Ramos (cell line): ENCODE measurements around the gene WDR64.

Experiments used
- in situ Hi-C: fragments of 300-500 bp; cut with MboI; formaldehyde crosslinking; loops from one replicate; pipeline ENCODE4 v1.14.3; 2022; ENCODE audit warnings: low sequenced_read_pairs; ENCODE audit not compliant: unreplicated experiment

The WDR64 gene

DNA sequence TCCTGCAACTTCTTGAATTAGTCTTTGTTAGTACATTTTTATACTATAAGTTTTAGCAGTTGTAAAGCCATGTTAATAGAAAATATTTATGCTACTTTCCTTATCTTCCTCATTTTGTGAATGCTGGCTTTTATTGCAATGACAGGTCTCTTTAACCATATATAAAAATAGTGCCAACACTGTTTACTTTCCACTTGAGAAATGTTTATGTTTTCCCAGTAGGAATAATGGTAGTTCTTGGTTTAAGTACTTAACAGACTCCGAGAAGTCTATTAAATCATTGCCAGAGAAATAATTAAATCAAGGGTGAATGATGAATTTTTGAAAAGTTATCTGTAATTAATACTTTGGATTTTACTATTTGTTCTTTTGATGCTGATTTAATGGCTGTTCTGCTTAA, 21.6 kb upstream of the WDR64 start:
- in situ Hi-C loops, result no loop called here

- in situ Hi-C loops, result no loop called here
Measured at GRCh38 chr1:241630899-241631298, 21.2 kb upstream of the WDR64 start.

DNA sequence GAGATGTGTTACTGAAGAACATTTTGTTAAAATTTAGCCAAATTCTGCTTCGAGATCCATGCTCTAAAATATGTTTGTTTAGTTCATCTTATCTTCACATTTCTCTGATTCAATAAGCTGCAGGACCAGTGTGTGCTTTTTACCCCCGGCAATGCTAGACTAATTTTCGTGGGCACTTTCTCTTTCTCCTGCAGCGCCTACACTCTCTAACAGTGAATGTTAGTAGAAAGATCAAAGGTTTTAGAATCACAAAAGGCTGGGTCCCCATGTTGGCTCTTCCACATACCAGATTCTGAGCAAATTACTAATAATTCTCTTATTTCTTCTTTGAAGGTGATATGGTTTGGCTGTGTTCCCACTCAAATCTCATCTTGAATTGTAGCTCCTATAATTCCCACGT, 20.4 kb upstream of the WDR64 start:
- in situ Hi-C loops, result no loop called here

- in situ Hi-C loops, result no loop called here
Measured at GRCh38 chr1:241632987-241633386, 19.1 kb upstream of the WDR64 start.

- in situ Hi-C loops, result no loop called here
Measured at GRCh38 chr1:241635556-241636152, 16.4 kb upstream of the WDR64 start.

GRCh38 chr1:241636291-241636690, 15.8 kb upstream of the WDR64 start:
- in situ Hi-C loops, result no loop called here

- in situ Hi-C loops, result no loop called here
Measured at GRCh38 chr1:241637046-241637590, 15.0 kb upstream of the WDR64 start.

DNA sequence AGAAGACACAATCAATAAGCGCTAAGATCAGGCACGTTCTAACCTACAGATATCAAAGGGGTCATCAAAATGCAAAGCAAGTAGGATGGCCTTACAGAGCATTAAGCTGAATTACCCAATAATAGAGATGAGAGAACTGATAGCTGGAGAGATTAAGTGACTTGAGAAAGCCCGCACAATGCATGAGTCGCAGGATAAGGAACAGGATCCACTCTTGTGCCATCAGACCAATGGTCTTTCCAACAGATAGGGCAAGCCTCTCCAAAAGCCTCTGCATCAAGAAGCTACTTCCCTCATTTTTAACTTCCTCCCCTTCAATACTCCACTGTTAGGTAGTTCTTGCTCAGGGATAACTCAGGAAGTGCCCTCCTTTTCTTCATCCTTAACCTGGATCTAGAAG, 14.5 kb upstream of the WDR64 start:
- in situ Hi-C loops, result no loop called here

GRCh38 chr1:241638099-241638682, 13.9 kb upstream of the WDR64 start:
- in situ Hi-C loops, result no loop called here

DNA sequence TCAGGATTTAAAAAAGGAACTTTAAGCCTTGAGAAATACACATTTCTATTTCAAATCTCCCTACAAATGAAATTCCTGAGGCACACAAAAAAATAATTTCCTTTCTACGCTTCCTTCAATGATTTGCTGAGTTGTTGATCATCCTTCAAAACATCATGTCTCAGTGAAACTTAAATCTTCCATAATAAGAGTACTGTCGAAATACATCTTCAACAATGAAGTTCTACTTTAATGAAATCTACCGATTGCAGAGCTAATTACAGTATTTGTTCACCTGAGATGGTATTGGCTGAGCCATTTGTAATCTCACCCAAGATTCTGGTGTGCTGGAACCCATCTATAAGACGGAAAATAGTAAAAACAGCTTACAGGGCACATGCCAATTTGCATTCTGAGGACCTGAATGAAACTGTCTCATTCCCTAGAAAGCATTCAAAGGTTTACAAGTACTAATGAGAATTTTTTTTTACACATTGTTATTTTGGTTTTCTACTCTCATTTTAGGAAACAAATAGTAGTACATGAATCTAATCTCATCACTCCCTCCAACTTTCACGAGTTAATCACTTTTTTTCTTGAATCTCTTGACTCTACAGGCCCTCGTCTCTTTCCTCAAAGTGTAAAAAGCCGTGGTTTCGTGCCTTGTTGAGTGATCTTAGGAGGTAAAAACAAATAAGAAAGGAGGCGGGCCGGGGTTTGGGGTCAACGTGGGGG, 13.0 kb upstream of the WDR64 start:
- in situ Hi-C loops, result no loop called here

DNA sequence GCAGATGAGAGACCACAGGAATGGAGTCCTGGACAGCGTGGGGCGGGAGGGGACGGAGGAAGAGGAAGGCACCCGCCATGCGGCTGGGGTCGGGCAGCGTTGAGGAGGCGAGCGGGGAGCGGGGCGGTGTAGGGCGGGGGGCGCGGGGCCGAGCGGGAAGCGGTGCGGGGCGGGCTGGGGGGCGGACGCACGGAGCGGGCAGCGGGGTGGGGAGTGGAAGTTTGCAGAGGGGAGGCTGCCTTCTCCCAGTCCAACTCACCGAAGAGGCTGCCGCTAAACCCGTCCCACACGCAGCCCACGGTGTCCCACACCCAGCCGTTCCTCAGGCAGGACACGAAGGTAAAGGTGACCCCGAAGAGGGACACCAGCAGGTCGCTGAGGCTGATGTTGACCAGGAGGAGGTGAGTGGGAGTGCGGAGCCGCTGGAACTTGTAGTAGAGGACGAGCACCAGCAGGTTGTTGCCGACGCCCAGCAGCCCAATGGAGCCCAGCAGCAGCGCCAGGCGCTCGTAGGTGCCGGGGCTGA, 12.4 kb upstream of the WDR64 start:
- in situ Hi-C loops, result no loop called here

DNA sequence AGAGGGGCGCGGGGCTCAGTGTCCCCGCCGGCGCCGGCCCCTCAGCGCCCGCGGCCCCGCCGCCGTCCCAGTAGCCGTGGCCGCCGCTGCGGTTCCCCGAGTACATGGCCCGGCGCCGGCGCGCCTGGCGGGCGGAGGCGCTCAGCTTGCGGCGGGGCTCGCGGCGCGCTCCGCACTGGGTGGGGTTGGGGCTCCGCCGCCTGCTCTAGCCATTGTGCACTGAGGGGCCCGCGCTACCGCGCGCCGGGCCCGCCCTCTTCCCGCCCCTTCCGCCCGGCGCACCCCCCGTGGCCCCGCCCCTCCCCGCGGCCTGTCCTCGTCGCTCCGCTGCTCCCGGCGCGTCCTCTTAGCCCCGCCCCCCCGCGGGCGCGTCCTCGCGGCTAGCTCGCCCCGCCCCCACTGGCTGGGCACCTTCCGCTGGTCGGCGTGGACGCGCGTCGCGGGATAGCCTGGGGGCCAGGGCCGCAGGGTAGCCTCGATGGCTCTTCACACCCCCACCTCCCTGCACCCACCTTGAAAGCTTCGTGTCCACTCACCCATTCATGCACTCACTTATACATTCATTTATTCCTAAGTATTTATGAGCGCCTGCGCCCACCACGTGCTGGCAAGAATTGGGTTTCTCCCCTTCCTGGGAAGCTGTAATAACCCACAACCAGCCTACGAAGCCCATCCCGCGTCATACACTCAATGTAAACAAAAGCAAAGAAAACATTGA, 11.8 kb upstream of the WDR64 start, which contains the start of the genes CHML and OPN3:
Gene CHML (minus strand): TSS at position 221 of the 718 bp plus-strand sequence. CDS start 4,603 bp downstream, outside the sequence.
Gene OPN3 (minus strand): TSS at position 221 of the 718 bp plus-strand sequence. CDS start 115 bp downstream, at position 106.
- in situ Hi-C loops, result no loop called here

- in situ Hi-C loops, result no loop called here
Measured at GRCh38 chr1:241640867-241641622, 11.0 kb upstream of the WDR64 start.

GRCh38 chr1:241641773-241642592, 10.1 kb upstream of the WDR64 start:
- in situ Hi-C loops, result no loop called here

- in situ Hi-C loops, result no loop called here
Measured at GRCh38 chr1:241642593-241642944, 9.5 kb upstream of the WDR64 start.

- in situ Hi-C loops, result no loop called here
Measured at GRCh38 chr1:241644259-241644658, 7.8 kb upstream of the WDR64 start.

GRCh38 chr1:241645199-241645598, 6.9 kb upstream of the WDR64 start:
- in situ Hi-C loops, result no loop called here

GRCh38 chr1:241646201-241646600, 5.9 kb upstream of the WDR64 start:
- in situ Hi-C loops, result no loop called here

- in situ Hi-C loops, result no loop called here
Measured at GRCh38 chr1:241647658-241648057, 4.4 kb upstream of the WDR64 start.
